ENCODE measurements around the gene ABHD5. TPM values are rescaled to one million over a fixed set of nuclear protein-coding genes. Genes with fewer than 3 reads are reported as not detected.
"Not testable (repeated sequence)": the region's sequence is repeated elsewhere in the genome, so short reads cannot be mapped to it uniquely, and the experiment has no call there.

ABHD5 gene
- total RNA-seq, 1 experiment from 2014 or later: 29.5 TPM

DNA sequence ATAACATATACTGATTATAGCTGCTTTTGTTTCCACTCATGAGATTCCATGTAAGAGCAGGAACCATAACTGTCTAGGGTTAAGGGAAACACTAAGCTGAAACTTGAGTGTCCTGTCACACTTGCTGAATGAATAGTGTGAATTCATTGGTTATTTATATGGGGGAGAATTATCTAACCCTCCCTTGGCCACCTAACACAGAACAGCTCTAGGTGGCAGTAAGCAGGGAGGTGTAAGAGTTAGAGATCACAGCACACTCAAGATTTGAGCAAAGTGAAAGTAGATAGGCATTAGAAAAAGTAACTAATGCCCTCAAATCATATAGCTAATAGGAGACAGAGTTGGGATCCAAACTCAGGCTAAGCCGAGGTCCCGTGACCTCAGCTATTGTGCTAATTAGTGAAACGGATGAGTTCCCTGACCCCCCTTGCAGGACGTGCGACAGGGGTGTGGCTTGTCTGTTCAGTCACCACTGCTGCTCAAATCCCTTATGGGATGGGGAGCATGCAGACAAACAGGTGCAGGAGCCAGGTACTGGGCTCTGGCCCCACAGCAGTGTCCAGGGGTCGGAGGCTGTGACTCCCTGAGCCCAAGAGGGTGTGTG is 41.3 kb upstream of the ABHD5 start:
- Histone ChIP-seq H3K9me2 (replicated peaks; ENCODE audit: low read length) (no peaks in the 10 kb centered on the region), H2AFZ (ENCODE audit: low read length) (no peak overlapping the region), H3K4me3 (ENCODE audit: low read length) (no peak overlapping the region), H3K4me1 (ENCODE audit: insufficient read depth, low read length) (no peaks in the 10 kb centered on the region; the same call in 1 of the 2 replicates), H3K9me3 (ENCODE audit: low read length) (no peaks in the 10 kb centered on the region), H3K79me2 (ENCODE audit: low read length) (no peaks in the 10 kb centered on the region), H3F3A (ENCODE audit: low read length, unreplicated experiment) (no peaks in the 10 kb centered on the region), H3K9ac (ENCODE audit: low read length) (no peak overlapping the region), H3K27me3 (ENCODE audit: low read length) (no peaks in the 10 kb centered on the region), H3K36me3 (ENCODE audit: low read depth, low read length) (no peaks in the 10 kb centered on the region), H4K20me1 (ENCODE audit: low read length) (no peaks in the 10 kb centered on the region), H3K27ac (ENCODE audit: low read length) (no peak overlapping the region), H3K4me2 (ENCODE audit: low read length) (no peak overlapping the region)
- DNase-seq (no peak), ATAC-seq (no peak)
- intact Hi-C loops (cut with micrococcal nuclease): no loop called here
- ChIA-PET POLR2A (ENCODE audit: unreplicated experiment) (no interaction called here), CTCF (no interaction called here)
- TF ChIP-seq EZH2phosphoT487 (IDR thresholded peaks at IDR 0.05; ENCODE audit: borderline replicate concordance, low read length): no peak
- TF ChIP-seq, protein P1, sequence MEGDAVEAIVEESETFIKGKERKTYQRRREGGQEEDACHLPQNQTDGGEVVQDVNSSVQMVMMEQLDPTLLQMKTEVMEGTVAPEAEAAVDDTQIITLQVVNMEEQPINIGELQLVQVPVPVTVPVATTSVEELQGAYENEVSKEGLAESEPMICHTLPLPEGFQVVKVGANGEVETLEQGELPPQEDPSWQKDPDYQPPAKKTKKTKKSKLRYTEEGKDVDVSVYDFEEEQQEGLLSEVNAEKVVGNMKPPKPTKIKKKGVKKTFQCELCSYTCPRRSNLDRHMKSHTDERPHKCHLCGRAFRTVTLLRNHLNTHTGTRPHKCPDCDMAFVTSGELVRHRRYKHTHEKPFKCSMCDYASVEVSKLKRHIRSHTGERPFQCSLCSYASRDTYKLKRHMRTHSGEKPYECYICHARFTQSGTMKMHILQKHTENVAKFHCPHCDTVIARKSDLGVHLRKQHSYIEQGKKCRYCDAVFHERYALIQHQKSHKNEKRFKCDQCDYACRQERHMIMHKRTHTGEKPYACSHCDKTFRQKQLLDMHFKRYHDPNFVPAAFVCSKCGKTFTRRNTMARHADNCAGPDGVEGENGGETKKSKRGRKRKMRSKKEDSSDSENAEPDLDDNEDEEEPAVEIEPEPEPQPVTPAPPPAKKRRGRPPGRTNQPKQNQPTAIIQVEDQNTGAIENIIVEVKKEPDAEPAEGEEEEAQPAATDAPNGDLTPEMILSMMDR (conservative IDR thresholded peaks at IDR 0.05; ENCODE audit: low read depth, low read length): no peak
- TF ChIP-seq EZH2 (IDR thresholded peaks at IDR 0.05; ENCODE audit: low read length, unreplicated experiment): no peak
- BruUV-seq (replicated peaks): no TSS peak

DNA sequence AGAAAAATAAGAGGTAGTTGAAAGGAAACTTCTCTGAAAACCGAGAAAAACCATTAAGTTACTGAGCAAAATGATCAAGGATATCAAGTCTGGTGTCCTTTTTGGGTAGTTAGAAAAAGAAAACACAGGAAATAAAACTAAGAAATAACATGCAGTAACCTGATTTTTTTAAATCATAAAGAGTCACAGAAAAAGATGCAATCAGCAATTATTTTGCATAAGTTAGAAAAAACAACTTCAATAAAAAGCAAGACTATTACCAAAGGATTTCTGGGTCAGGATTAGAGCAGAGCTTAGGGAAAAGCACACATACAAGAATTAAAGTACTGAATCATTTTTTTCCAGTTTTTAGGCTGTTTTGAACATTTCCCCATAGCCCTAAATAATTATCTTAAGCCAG is 40.4 kb upstream of the ABHD5 start:
- no peak for ATAC-seq
- BruUV-seq (replicated peaks): no TSS peak

DNA sequence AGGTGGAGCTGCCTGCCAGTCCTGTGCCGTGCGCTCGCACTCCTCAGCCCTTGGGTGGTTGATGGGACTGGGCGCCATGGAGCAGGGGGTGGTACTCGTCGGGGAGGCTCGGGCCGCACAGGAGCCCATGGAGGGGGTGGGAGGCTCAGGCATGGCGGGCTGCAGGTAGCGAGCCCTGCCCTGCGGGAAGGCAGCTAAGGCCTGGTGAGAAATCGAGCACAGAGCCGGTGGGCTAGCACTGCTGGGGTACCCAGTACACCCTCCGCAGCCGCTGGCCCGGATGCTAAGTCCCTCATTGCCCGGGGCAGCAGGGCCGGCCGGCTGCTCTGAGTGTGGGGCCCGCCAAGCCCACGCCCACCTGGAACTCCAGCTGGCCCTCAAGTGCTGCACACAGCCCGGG is 34.3 kb upstream of the ABHD5 start:
- intact Hi-C loops (cut with micrococcal nuclease); H3F3A ChIP-seq (ENCODE audit: low read length, unreplicated experiment); H3K79me2 ChIP-seq (ENCODE audit: low read length); H3K36me3 ChIP-seq (ENCODE audit: low read depth, low read length); BruUV-seq (replicated peaks); H2AFZ ChIP-seq (ENCODE audit: low read length); H3K27ac ChIP-seq (ENCODE audit: low read length); H3K27me3 ChIP-seq (ENCODE audit: low read length); H4K20me1 ChIP-seq (ENCODE audit: low read length); CTCF ChIA-PET; H3K9me3 ChIP-seq (ENCODE audit: low read length); H3K9me2 ChIP-seq (replicated peaks; ENCODE audit: low read length); ATAC-seq; POLR2A ChIA-PET (ENCODE audit: unreplicated experiment); H3K4me2 ChIP-seq (ENCODE audit: low read length); H3K4me1 ChIP-seq (ENCODE audit: insufficient read depth, low read length); DNase-seq; H3K9ac ChIP-seq (ENCODE audit: low read length); H3K4me3 ChIP-seq (ENCODE audit: low read length): not testable (repeated sequence)

More for the DNA sequence above, 40.4 kb upstream of the ABHD5 start:
- Histone ChIP-seq H3K9me2 (replicated peaks; ENCODE audit: low read length) (no peaks in the 10 kb centered on the region), H3K4me3 (ENCODE audit: low read length) (no peak overlapping the region), H3K9me3 (ENCODE audit: low read length) (no peaks in the 10 kb centered on the region), H3K9ac (ENCODE audit: low read length) (no peak overlapping the region), H4K20me1 (ENCODE audit: low read length) (no peaks in the 10 kb centered on the region), H3K36me3 (ENCODE audit: low read depth, low read length) (no peaks in the 10 kb centered on the region), H3K27me3 (ENCODE audit: low read length) (no peaks in the 10 kb centered on the region), H3K4me2 (ENCODE audit: low read length) (no peak overlapping the region), H2AFZ (ENCODE audit: low read length) (no peak overlapping the region), H3K4me1 (ENCODE audit: insufficient read depth, low read length) (no peaks in the 10 kb centered on the region; the same call in 1 of the 2 replicates), H3K79me2 (ENCODE audit: low read length) (no peaks in the 10 kb centered on the region), H3F3A (ENCODE audit: low read length, unreplicated experiment) (no peaks in the 10 kb centered on the region), H3K27ac (ENCODE audit: low read length) (no peak overlapping the region)
- intact Hi-C loops (cut with micrococcal nuclease): no loop called here
- DNase-seq: no peak
- ChIA-PET POLR2A (ENCODE audit: unreplicated experiment) (no interaction called here), CTCF (no interaction called here)
- TF ChIP-seq, protein P1 (conservative IDR thresholded peaks at IDR 0.05; ENCODE audit: low read depth, low read length): no peak
- TF ChIP-seq EZH2phosphoT487 (IDR thresholded peaks at IDR 0.05; ENCODE audit: borderline replicate concordance, low read length) (no peak), EZH2 (IDR thresholded peaks at IDR 0.05; ENCODE audit: low read length, unreplicated experiment) (no peak)
